Left hindlimb (tissue), 1 donor: ENCODE results near the gene HTRA1.

ENCODE experiments used
- DNase-seq: peaks from one replicate; pipeline ENCODE4 v3.0.0-alpha.2; 2018

Gene HTRA1

GRCh38 chr10:122475100-122475499 lies 13.7 kb downstream of the HTRA1 start:
- peak; percentile 87 for DNase-seq

DNA sequence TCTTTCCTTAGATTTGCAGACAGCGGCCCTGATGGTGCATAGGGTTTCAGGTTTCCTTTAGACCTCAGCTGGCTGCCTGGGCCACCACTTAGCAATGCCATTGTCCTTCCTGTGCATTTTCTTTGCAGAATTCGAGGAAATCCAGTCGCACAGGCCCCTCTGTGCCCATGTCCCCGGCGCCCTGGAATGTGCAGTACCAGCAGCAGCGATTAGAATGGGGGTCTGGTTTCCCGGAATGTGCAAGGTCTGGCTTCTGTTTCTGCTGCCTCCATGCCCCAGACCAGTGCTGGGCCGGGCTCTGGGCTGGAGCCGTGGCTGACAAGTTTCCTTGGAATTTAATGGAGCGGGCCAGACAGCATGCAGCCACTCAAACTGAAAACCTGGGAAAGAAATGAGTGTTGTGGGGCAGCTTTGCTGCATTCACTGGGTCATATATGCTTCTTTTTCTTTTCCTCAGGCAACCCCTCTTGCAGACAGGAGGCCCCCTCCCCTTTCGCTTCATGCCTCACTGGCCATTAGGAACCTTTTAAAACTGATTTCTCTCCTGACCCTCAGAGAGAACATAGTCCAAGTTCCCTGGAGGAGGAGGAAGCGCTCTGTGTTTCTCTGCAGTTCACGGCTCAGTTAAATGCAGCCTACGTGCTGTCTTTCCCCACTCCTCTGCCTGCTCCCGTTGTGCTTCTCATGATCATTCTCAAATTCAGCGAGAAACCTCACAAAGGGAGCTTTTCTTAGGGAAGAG lies 14.4 kb downstream of the HTRA1 start:
- no peak for DNase-seq

- DNase-seq = no peak
Observed at GRCh38 chr10:122476333-122476695, 15.0 kb downstream of the HTRA1 start.

GRCh38 chr10:122477436-122477835 lies 16.1 kb downstream of the HTRA1 start:
- DNase-seq = no peak

DNA sequence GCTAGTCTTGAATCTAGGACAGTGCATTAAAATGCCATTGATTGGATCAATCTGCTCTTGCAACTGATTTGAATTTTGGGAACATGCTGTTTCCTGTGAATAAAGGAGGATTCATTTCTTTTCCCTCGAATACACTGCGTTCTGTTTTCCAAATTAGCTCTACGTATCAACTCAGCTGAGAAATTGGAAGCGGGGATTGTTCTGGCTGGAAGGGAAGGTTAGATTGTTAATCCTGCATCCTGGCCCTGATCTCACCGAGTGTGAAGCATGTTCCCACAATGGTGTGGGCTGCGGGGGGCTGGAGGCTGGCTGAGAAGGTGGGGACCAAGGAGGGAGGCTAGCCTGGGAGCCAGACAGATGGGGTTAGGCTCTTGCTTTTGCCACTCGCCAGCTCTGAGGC lies 17.6 kb downstream of the HTRA1 start:
- no peak for DNase-seq

- DNase-seq = no peak
Observed at GRCh38 chr10:122480146-122480833, 18.9 kb downstream of the HTRA1 start.

GRCh38 chr10:122481296-122482056 lies 20.1 kb downstream of the HTRA1 start:
- DNase-seq = no peak

DNA sequence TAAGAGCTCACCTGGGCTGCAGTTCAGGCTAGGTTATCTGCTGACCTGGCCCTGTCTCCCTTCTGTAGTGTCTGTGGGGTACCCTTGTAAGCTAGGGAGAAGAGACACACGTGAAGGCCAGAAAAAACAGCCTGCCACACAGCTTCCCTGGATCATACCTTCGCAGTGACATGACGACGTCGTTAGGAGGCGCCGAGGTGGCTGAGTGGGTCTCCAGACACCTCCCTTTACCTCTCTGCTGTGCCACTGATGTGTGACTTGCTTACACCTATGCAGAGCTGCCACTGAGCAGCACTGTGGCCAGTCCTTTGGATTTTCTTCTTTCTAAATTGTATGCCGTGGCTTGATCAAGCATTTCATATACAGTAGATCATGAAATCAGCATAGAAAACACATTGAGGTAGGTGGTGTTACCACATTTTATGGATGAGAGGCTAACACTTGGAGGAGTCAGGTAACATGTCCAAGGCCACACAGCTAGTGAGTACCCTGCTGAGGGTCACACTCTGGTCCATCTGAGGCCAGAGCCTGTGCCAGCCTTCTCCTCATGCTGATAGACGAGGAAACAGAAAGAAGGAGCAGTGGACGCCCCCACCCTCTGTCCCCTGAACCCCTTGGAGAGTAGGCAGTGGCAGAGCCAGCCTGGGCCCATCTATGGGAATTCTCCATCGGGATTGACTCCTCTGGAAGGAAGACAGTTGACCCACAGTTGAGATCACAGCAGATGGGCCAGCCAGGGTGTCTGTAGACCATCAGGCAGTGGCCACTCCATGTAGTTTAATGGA lies 23.1 kb downstream of the HTRA1 start:
- no peak for DNase-seq

DNA sequence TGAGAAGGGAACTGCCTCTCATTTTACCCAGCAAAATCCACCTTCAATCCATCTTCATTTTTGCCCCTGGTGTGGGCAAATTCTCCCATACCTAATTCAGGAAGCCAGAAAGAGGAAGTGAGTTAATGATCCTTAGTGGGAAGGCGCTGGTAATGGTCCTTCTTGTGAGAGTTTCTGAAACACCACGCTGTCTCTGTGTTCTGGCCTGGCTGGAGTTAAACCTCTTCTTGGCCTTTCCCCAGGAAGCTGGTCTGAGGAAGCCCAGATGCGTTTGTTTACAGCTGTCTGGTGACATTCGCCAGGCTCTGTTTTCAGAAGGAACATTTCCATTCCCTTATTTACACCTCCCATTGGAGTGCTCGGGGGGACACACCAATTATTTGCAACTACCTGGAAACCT lies 24.3 kb downstream of the HTRA1 start:
- no peak for DNase-seq

DNA sequence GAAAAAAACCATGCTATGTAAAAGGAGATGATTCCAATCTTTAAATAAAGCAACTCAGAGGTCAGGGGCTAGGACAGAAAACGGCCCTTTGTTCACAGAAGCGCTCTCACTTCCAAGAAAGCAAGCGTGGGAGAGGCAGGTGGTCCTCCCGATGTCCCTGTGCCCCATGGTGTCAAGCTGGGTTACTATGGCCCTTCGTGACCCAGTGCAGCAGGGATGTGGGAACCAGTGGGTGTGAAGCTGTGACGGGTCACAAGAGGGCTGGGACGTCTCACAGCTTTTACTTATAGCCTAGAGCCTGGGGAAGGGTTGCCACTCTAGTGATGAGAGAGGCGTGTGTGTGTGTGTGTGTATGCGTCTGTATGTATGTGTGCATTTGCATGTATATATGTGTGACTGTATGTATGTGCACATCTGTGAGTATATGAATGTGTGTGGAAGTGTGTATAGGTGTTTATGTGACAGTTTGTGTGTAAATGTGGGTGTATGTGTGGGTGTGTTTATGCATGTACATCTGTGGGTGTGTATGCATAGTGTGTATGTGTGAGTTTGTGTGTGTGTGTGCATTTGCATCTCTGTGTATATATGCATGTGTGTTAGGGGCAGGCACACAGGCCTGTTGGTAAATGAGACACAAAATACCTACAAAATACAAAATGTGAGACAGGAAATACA lies 25.2 kb downstream of the HTRA1 start:
- DNase-seq = no peak

DNA sequence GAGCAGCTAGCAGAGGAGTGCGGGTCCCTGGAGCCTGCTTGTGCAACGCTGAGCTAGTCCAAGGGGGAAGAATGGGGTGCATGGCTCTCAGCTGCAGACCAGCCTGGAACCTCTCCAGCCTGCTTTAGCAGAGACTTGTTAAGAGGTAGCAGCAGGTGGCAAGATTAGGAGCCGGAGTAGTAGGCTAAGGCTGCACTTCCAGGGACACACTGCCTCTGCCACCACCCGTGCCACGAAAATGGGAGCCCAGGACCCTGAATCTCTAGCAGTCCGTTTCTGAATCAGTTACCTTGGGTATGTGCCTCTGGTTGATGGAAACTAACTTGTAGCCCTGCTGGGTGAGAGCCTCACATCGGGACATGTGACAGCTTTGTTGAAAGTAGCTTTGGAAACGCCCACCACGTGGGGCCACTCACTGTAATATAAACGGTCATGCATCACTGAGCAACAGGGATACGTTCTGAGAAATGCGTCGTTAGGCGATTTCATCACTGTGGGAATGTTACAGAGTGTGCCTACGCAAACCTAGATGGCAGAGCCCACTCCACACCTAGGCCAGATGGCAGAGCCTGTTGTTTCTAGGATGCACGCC lies 25.9 kb downstream of the HTRA1 start:
- DNase-seq = no peak

DNA sequence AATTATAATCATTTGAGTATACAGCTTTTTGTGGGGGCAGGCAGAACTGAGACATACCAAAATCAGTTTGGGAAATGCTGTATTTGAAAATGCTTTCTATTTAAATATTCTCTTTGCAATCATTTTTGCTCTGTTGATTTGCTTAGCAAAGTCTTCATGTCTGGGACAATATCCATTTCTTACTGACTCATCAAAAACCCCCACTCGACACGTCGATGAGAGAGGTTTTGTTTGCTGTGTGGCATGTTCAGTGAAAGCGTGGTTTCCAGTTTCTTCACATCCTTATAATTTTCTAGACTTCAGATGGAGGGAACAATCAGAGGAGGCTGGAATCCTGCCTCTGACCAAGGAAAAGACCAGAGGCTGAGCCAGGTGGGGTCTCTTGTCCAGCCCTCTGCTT lies 28.9 kb downstream of the HTRA1 start:
- no peak for DNase-seq

DNA sequence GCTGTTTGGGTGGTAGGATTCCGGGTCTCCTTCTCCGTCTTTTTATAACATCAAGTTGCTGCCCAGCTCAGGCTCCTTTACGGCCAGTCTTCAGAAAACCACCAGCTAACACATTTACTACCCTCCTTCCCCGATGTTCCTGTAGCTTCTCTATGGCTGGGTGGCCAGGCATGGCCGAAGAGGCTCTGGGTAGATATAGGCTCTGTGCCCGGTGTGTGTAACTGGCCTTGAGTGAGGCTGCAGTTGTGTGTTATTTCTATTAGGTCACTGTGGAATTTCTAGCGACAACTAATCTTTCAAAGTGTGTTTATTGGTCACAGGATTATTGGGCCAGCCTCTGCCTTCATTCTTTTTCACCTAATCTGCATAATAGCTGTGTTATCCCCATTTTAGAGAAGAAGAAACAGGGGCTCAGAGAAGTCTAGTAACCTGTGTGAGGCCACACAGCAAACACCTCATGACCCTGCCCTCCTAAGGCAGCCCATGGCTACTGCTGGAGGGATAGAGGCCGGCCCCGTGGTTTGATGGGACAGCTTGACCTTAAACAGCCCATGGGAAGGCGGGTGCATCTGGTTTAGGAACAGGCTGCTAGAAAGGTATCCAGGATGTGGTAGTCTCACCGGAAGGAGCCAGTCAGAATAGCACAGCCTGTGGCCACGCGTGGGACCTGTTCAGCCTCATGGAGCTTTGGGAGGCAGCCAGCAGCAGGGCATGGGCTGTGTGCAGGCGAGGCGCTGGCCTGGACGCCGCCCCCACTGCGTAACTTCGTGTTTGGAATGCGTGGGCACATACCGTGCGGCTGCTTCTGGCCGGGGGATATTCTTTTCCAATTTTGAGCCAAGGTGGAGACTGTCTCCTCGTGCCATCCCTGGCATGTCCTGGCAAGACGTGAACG lies 29.7 kb downstream of the HTRA1 start:
- no peak for DNase-seq

DNA sequence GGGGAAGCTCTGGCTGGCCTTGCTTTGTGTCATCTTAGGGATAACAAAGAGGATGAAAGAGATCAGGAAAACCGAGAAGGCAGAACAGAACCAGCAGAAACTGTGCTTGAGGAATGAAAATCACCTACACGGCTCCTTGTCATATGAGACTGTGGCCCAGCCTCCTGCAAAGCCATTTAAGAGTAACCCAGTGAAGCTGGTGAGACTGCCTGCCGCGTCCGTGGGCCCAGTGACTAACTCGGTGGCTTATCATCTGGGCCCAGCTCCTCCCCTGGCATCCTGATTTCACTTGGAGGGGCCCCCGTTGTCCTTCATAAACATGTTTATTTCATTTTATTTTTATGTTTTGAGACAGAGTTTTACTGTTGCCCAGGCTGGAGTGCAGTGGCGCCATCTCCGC lies 30.7 kb downstream of the HTRA1 start:
- DNase-seq = no peak

GRCh38 chr10:122492999-122493481 lies 31.7 kb downstream of the HTRA1 start:
- peak; percentile 81 for DNase-seq

DNA sequence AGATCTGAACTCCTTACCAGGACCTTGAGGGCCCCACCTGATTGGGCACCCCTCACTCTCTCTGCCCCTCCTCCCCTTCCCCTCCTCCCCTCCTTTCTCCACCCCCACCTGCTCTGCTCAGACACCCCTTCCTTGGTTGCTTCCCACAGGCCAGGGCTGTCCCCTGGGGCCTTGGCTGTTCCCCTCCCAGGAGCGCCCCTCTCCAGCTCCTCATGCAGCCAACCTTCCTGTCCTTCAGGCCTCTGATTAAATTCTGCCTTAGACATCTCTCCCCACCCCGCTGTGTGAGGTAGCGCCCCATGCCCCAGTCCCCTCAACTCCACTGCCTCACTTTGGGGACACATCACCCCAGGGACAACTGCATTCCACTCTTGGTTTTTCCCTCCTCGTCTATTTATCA lies 32.4 kb downstream of the HTRA1 start:
- DNase-seq = no peak

GRCh38 chr10:122494173-122494820 lies 32.9 kb downstream of the HTRA1 start:
- no peak for DNase-seq

DNA sequence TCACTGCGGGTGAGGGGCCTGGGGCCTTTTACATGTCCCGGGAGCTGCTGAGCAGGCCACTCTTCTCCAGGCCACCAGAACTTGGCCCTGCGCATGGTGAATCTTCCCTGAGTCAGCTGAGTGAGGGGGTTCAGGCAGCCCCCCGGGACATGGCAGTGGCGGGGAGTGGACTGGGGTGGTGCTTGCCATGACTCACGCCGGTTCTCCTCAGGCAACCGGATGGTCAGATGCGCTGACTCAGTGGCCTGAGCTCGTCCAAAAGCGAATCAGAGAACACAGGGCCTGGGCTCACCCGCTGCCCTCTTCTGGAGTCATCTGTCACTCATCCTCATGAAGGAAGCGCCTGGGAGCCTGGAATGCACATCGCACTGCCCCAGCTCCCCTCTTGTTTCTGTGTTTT lies 33.5 kb downstream of the HTRA1 start:
- no peak for DNase-seq

GRCh38 chr10:122495406-122496340 lies 34.3 kb downstream of the HTRA1 start:
- no peak for DNase-seq
